GM10248 (cell line): Measurements from ENCODE around the gene NLGN3.

Experiments used
- CTCF ChIA-PET: fragments of 300-600 bp; sonication (Branson Sonifier 250); formaldehyde crosslinking; extraction: SDS; loops from one replicate; lab custom pipeline; 2021; ENCODE audit warnings: antibody characterized with exemption; lab: Yijun Ruan, JAX
- POLR2A ChIA-PET: fragments of 350-650 bp; sonication (Branson Sonifier 250); formaldehyde crosslinking; extraction: SDS; loops from one replicate; lab custom pipeline; 2020; ENCODE audit warnings: antibody characterized with exemption; lab: Yijun Ruan, JAX
- DNase-seq: peaks from one replicate; pipeline ENCODE4 v3.0.0; 2012; ENCODE audit errors: extremely low spot score
- TF ChIP-seq, protein P1 (sequence below): IDR thresholded peaks from 2 replicates; pipeline ENCODE4 v1.5.1; 2012; ENCODE audit warnings: mild to moderate bottlenecking, low read depth; ENCODE audit errors: extremely low read depth, missing control alignments, control extremely low read depth

Gene NLGN3

DNA sequence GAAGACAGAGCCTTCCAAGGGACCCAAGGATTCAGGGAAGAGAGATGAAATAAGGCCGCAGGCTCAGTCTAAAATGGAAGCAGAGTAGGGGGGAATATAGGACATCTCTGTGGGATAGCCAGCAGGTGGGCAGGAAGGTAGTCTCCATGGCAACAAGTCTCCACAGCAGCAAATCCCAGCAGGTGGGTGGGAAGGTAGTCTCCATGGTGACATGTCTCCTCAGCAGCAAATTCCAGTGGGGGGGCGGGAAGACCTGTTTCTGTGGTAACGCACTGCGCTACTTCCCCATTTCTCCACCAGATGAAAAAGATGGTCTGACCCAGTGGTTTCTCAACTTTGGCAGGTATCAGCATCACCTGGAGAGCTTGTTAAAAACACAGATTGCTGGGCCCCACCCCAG lies 18.3 kb downstream of the NLGN3 start:
- DNase-seq, result no peak
- CTCF ChIA-PET, result interaction anchor here (1.4 kb wide), 1 partner anchor 193 kb away, joined by 3 read pairs; no protein-coding TSS in a partner anchor
- POLR2A ChIA-PET, result interaction anchor here (0.6 kb wide), 1 partner anchor 1020 kb away, joined by 7 read pairs; no protein-coding TSS in a partner anchor
- TF ChIP-seq, protein P1, sequence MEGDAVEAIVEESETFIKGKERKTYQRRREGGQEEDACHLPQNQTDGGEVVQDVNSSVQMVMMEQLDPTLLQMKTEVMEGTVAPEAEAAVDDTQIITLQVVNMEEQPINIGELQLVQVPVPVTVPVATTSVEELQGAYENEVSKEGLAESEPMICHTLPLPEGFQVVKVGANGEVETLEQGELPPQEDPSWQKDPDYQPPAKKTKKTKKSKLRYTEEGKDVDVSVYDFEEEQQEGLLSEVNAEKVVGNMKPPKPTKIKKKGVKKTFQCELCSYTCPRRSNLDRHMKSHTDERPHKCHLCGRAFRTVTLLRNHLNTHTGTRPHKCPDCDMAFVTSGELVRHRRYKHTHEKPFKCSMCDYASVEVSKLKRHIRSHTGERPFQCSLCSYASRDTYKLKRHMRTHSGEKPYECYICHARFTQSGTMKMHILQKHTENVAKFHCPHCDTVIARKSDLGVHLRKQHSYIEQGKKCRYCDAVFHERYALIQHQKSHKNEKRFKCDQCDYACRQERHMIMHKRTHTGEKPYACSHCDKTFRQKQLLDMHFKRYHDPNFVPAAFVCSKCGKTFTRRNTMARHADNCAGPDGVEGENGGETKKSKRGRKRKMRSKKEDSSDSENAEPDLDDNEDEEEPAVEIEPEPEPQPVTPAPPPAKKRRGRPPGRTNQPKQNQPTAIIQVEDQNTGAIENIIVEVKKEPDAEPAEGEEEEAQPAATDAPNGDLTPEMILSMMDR, result no peak

- ChIA-PET CTCF (no interaction called here), POLR2A (no interaction called here)
- no peak for DNase-seq
- TF ChIP-seq, protein P1, result no peak
Observed at GRCh38 chrX:71164071-71164470, 19.4 kb downstream of the NLGN3 start.

- POLR2A ChIA-PET, result no interaction called here
- CTCF ChIA-PET, result no interaction called here
Observed at GRCh38 chrX:71166461-71166860, 21.8 kb downstream of the NLGN3 start.

GRCh38 chrX:71167031-71167781 lies 22.6 kb downstream of the NLGN3 start:
- DNase-seq, result no peak
- ChIA-PET CTCF (no interaction called here), POLR2A (interaction anchor here (0.5 kb wide), 1 partner anchor 14 kb away, joined by 4 read pairs; no protein-coding TSS in a partner anchor)
- TF ChIP-seq, protein P1, result no peak

More at GRCh38 chrX:71166461-71166860, 21.8 kb downstream of the NLGN3 start:
- DNase-seq, result no peak
- TF ChIP-seq, protein P1, result no peak

DNA sequence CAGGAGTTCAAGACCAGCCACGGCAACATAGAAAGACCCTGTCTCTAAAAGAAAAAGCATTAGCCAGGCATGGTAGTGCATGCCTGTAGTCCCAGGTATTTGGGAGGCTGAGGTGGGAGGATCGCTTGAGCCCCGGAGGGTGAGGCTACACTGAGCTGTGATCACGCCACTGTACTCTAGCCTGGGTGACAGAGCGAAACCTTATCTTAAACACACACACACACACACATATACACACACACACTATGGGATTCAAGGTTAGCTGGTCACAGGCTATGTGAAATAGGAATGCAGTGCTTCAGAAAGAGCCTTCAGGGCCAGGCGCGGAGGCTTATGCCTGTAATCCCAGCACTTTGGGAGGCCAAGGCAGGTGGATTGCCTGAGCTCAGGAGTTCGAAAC lies 23.5 kb downstream of the NLGN3 start:
- POLR2A ChIA-PET, result no interaction called here
- DNase-seq, result no peak
- TF ChIP-seq, protein P1, result no peak
- CTCF ChIA-PET, result no interaction called here

DNA sequence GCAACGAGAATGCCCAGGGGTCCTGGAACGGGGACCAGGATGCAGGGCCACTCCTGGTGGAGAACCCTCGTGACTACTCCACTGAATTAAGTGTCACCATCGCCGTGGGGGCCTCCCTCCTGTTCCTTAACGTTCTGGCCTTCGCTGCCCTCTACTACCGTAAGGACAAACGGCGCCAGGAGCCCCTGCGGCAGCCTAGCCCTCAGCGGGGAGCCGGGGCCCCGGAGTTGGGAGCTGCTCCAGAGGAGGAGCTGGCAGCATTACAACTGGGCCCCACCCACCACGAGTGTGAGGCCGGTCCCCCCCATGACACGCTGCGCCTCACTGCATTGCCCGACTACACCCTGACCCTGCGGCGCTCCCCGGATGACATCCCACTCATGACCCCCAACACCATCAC lies 24.9 kb downstream of the NLGN3 start:
- TF ChIP-seq, protein P1, result no peak
- CTCF ChIA-PET, result no interaction called here
- no peak for DNase-seq
- POLR2A ChIA-PET, result no interaction called here
